NCI-H1694 (cell line): ENCODE results near the gene CEP192.
A peak's percentile ranks its signal among the peaks of the same experiment; 100 is the strongest.

Experiments
- DNase-seq: peaks from one replicate; lab custom pipeline; 2025; lab: John Stamatoyannopoulos, UW

The CEP192 gene

DNA sequence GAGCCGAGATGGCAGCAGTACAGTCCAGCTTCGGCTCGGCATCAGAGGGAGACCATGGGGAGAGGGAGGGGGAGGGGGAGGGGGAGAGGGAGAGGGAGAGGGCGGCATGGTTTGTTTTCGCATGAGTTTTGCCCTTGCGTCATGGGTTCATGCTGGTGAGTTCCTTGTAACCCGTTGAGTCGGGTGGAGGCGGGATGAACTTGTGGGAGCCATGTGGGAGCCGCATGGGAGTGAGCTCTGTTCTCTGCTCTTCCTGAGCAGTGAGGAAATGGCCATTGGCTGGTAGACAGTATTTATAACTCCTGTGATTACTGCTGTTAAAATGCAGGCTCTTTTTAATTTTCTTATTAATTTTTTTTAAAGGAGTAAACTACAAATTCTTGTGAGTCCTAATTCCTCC is 108.0 kb downstream of the CEP192 start:
- DNase-seq, result no peak

DNA sequence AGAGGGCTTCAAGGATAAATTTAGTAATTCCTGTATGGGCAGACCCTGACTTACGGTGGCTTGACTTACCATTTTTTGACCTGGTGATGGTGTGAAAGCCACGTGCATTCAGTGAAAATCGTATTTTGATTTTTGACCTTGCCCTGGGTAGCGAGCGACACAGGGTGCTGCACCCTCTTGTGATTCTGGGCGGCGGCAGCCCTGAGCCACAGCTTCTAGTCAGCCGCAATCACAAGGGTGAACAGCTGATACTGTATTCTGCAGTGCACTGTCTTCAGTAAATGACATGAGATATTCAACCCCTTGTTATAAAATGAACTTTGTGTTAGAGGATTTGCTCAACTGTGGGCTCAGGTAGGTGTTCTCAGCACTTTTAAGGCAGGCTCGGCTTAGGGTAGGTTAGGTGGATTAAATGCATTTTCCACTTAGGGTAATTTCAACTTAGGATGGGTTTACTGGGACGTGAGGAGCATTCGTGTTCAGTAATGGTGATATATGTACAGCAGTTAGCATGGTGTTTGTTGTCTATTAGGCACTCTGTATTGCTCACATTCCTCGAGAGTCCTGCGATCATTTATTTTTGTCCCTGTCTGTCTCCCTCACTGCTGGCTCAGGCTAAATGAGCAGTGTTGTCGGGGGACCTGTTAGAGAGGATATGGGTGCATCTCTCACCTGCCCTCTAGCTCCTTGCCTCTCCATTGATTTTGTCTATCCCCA is 109.9 kb downstream of the CEP192 start:
- no peak for DNase-seq

DNA sequence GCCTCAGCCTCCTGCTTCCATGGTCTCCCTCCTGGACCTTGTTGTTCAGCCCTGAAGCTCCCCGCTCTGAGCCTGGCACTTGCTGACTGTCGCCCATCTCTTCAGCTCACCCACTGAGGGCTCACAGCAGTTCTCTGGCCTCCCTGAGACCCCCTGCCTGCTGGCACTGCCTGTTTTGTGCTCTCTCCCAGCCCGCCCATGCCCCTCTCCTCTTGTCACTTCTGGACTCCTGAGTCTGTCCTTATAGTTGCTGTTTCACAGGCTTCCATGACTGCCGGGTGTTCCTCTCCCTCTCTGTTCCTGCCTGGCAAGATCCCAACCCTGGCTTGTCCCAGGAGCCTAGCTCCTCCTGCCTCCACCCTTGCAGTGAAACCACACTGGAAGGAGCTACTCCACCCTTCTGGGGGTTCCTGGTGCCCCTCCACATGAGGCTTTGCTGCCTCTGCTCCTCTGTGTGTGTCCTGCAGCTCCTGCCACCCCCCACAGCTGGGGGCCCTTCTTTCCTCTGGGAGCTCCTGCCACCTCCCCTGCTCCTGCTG is 110.6 kb downstream of the CEP192 start:
- DNase-seq, result no peak

DNA sequence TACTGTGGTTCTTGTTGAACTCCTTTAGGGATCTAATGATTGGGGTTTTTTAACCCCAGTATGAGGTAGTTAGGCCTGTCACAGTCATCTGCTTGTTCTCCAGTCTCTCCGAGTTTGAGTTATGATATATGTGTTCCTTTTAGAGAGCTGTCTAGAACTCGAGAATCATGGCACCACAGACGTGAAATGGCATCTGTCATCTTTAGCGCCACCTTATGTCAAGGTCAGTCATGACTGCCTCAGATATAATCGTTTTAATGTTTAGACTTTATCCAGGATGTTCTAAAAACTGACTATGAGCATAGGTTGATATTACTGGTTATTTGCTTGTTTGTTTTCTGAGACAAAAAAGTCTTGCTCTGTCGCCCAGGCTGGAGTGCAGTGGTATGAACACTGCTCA is 112.2 kb downstream of the CEP192 start:
- DNase-seq, result peak; percentile 1

GRCh38 chr18:13105059-13105458 is 113.9 kb downstream of the CEP192 start:
- DNase-seq, result no peak

DNA sequence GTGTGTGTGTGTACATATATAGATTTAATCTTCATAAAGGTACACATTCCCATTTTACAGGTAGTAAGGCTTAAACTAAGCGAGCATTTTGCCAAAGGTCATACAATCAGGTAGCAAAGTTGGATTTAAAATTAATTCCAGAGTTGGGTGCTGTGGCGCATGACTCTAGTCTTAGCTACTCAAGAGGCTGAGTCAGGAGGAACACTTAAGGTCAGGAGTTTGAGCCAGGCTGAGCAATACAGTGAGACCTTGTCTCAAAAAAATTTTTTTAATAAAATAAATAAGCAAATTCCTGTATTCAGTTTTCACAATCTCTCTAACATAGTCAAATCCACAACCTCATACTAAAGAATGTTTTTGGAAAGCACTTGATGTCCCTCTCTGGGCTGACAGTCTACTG is 115.9 kb downstream of the CEP192 start:
- DNase-seq, result no peak

DNA sequence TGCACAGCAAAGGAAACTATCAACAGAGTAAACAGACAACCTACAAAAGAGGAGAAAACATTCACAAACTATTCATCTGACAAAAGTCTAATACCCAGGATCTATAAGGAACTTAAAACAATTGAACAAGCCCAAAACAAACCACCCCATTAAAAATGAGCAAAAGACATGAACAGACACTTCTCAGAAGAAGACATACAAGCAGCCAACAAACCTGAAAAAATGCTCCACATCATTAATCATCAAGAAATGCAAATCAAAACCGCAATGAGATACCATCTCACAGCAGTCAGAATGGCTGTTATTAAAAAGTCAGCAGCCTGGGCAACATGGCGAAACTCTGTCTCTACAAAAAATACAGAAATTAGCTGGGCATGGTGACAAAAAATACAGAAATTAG is 117.2 kb downstream of the CEP192 start:
- DNase-seq, result no peak

GRCh38 chr18:13110559-13110958 is 119.4 kb downstream of the CEP192 start:
- no peak for DNase-seq

DNA sequence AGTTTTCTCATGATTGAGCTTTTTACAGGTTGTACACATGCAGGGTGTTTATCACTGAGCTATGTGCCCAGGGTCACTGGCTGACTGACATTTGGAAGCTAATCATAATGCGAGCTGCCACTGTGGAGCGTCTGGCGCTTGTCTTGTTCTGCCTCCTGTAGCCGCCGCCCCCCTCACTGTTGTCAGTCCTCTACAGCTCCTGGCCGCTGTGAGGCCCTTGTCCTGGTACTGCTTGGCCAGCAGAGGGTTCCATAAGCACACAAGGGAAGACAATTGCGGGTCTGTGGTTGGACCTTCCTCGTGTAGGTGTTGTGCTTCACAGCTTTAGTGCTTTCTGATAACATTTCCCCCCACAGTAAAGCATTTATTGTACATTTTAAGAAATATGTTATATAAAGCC is 121.8 kb downstream of the CEP192 start:
- DNase-seq, result no peak

DNA sequence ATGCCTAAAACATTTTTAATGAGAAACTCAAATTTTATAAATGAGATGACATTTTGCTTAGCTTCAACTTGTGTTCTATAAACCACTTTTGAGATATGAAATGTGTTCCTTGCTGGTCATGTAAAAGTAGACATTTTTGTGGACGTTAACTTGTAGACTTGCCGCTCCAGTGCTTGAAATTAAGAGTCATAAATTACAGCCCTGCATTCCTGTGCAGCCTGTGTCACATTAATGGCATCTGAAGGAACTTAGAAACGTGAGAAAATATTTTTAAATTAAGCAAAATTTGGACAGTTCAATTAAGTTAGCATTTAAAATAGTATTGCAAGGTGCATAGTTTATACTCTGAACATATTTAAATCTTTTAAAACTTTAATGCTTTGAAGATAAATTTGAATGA is 129.1 kb downstream of the CEP192 start:
- no peak for DNase-seq

- DNase-seq, result no peak
Measured at GRCh38 chr18:13120983-13121441, 129.8 kb downstream of the CEP192 start.

- DNase-seq, result no peak
Measured at GRCh38 chr18:13124411-13124810, 133.2 kb downstream of the CEP192 start.

DNA sequence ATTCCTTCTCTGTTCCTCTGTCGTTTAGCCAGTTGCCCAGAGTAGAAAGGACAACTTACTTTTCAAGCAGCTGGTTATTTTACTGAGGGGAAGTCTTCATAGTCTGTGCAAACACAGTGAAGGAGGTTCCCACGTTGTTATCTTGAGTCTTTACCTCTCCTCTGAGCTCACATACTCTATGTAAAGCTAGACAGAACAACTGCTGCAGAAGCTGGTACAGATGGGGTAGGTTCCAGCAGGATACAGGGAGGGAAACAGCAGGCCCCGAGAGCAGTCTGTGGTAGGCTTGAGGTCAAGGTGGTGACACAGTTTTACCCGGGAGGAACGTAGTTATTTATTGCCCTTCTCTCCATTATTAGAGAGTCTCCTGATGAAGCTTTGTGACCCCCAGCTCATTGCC is 134.0 kb downstream of the CEP192 start:
- no peak for DNase-seq

DNA sequence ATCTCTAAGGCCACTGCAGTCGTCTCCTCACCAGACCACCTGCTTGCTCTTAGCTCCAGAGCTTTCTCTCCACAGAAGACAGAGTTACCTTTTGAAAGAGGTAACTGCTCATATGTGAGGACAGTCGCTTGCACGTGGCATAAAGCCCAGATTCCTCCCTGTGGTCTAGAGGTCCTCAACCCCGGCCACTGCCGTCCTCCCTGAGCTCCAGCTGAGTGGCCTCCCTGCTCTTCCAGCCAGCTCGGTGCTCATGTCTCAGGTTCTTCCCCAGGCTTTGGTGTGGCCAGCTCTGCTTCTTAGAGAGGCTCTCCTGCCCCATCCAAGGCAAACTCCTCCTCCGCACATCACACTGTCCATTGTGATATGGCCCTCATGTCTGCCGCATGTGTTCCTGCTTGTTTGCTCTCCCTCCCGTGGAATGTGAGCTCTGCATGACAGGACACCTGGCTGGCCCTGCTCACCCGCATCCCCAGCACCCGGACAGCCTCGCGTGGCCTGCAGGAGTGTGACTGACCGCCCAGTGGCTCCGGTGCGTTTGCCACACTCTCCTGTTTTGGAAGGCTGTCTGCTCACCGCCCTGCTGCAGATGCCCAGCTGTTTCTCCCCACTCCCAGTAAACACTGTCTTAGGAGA is 135.9 kb downstream of the CEP192 start:
- DNase-seq, result no peak

GRCh38 chr18:13131283-13131682 is 140.1 kb downstream of the CEP192 start:
- DNase-seq, result no peak

GRCh38 chr18:13134551-13135401 is 143.6 kb downstream of the CEP192 start:
- DNase-seq, result no peak

GRCh38 chr18:13136056-13136903 is 145.1 kb downstream of the CEP192 start:
- DNase-seq, result no peak

- DNase-seq, result no peak
Measured at GRCh38 chr18:13136904-13137669, 145.9 kb downstream of the CEP192 start.

DNA sequence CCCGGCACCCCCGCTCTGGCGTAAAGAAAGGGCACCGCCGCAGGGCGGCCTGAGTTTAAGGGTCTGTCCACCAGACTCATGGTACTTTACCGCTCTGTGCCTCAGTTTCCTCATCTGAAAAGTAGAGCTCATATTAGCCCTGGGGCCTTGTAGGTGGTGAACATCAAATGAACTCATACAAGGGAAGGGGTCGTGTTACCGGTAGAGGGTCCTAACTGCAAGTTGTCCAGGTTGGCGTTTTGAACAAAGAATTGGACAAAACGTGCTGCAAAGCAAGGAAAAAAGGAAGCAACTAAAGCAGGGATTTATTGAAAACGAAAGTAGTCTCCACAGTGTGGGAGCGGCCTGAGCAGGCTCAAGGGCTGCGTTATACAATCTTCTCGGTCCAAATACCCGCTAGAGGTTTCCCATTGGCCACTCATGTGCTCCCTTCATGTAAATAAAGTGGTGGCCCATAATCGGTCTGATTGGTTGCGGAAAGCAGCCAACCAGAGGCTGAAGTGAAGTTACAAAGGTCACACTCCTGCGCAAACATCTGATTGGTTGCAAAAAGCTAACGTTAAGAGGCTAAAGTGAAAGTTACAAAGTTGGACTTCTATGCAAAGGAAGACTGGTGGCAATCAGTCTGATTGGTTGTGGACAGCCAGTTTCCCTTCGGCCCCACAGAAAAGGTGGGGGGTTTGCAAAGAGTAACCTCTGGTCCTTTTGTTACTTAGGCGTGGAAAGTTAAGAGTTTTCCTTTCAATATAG is 146.7 kb downstream of the CEP192 start:
- DNase-seq, result no peak
